HG03520 (cell line): Measurements from ENCODE around the gene OR4D1.

Experiments
- ATAC-seq: cut with Tn5 transposase; IDR thresholded peaks from one replicate; pipeline ENCODE4 v1.9.1; 2021; ENCODE audit warnings: mild to moderate bottlenecking, moderate library complexity; ENCODE audit not compliant: unreplicated experiment

OR4D1 gene

DNA sequence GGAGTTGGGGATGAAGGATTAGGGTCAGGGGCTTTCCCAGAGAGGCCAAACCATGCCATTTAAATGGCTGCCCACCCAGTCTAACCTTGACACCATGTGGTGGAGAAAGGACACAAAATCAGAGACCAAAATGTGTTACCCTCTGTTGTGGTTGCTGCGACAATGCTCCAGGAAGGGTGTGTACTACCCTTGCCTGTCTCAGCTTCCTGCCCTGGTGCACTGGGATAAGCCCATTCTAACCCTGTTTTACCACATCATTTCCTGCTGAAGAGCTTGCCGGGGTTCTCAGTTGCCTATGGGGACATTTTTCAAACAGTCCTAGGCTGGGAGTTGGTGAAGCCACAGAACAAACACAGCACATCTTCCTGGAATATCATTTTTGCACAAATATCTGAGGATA, 4.9 kb downstream of the OR4D1 start:
- ATAC-seq, result no peak

DNA sequence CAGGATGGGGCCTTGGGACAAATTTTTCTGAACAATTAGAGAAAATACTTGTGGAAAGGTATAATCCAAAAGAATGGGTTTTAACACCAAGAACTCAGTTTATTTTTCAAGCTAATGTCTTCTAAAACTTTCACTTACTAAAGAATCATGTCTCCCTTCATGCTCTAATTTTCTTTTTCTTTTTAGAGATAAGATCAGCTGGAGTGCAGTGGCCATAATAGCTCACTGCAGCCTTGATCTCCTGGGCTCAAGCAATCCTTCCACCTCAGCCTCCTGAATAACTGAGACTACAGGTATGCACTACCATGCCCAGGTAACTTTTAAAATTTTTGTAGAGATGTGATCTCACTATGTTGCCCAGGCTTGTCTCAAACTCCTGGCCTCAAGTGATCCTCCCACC, 5.5 kb downstream of the OR4D1 start:
- ATAC-seq, result no peak

DNA sequence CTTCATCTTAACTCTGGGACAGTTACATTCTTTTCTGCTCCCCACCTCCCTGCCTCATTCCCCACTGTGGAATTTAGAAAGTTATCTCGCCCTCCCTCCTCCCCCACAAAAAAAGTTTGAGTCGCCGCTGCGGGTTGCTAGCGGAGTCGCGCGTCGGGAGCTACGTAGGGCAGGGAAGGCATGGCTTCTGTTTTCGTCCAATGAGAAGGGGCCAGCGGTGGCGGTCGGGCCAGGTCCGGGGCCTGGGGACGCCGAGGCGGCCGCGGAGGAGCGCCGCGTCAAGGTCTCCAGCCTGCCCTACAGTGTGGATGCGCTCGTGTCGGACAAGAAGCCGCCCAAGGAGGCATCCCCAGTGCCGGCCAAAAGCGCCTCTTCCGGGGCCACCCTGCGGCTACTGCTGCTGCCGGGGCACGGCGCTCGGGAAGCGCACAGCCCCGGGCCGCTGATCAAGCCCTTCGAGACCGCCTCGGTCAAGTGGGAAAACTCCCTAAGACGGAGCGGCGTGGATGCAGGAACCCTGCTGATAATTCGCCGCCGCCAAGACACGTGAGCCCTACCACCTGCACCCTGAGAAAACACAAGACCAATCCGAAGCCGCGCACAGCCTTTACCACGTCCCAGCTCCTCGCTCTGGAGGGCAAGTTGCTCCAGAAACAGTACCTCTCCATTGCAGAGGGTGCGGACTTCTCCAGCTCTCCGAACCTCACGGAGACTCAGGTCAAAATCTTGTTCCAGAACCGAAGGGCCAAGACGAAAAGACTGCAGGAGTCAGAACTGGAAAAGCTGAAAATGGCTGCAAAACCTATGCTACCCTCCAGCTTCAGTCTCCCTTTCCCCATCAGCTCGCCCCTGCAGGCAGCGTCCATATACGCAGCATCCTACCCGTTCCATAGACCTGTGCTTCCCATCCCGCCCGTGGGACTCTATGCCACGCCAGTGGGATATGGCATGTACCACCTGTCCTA, 8.9 kb downstream of the OR4D1 start:
- ATAC-seq, result no peak

DNA sequence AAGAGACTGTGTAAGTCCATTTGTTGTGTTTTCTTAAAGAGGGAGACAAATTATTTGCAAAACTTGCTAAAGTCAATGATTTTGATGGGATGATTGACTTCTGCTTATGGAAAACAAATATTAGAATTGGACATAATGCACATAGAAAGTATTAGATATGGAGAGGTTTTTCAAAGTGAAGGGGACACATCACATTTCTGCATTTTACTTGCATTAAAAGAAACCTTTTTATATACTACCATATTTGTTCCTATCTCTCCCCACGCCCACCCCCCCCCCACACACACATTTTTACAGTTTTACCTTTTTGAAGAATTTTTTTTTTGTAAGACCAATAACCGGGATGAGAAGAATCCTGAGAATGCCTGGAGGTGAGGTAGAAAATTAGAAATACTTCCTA, 10.0 kb downstream of the OR4D1 start:
- no peak for ATAC-seq

DNA sequence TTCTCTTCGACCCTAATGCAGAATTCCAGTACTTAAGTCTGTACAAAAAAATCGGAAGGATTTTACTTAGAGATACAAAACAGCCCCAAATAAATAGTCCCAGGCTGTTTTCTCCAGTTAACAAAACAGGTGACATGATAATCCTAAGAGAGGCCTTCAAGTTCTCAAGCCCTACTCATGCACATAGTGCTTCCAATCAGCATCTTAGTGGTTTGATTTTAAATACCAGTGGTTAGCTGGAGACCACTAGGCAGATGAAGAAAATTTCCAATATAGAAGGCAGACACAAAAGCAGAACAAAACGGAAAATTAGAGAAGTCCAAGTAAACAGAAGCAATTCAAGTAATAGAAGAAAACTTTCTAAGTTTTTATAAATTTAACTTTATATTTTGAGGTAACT, 13.4 kb downstream of the OR4D1 start:
- no peak for ATAC-seq

DNA sequence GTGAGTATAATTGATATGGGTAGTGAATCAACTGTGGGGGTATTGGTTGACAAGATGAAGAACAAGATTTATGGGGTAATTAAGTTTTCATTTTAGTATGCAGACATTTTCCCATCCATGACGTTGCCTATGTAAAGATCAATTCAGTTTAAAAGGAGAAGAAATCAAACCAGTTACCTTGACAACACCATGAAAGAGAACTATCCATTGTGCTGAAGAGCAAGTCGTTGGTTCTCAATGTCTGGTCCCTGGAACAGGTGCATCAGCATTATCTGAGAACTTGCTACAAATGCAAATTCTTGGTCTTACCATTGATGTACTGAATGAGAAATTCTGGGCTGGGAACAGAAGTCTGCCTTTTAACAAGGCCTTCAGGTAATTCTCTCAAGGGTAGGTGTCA, 17.8 kb downstream of the OR4D1 start:
- no peak for ATAC-seq

DNA sequence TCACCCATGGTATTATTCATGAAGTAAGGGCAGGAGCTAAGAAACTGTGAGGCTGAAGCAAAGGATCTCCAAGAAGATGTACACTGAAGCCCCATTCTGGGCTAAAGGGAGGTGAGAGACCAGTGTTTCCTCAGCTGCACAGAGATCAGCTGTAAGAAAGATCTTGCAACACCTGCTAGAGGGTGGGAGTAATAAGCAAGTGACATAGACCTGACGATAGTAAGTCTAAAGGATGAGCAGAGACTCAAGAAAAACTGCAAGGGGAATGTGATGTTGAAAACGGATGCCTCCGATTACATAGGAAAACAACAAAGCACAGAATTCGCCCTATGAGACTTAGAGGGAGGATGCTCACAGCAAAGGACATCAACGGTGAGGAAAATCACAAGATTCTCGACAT, 18.5 kb downstream of the OR4D1 start, which contains the start of gene OR4D2:
Gene OR4D2 (plus strand): TSS at position 301 of the 400 bp plus-strand sequence. CDS start 2,674 bp downstream, outside the sequence.
- no peak for ATAC-seq

DNA sequence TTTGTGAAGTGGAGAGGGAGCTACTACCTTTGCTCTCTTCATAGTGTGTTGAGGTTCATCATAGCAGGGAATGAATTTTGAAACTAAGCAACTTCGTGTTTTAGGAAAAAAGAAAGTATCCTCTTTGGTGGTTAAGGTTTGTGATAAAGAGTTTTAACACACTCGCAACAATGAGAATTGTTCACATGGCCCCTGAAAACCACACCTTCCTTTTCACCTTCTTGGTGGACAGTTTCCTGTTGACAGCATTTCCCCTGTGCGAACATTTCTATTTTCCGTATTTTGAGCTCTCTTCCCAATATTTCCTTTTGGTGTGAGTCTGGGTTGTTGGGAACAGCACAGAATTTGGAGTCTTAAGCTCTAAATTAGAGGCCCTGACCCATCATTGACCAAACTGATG, 22.4 kb downstream of the OR4D1 start:
- ATAC-seq, result no peak

DNA sequence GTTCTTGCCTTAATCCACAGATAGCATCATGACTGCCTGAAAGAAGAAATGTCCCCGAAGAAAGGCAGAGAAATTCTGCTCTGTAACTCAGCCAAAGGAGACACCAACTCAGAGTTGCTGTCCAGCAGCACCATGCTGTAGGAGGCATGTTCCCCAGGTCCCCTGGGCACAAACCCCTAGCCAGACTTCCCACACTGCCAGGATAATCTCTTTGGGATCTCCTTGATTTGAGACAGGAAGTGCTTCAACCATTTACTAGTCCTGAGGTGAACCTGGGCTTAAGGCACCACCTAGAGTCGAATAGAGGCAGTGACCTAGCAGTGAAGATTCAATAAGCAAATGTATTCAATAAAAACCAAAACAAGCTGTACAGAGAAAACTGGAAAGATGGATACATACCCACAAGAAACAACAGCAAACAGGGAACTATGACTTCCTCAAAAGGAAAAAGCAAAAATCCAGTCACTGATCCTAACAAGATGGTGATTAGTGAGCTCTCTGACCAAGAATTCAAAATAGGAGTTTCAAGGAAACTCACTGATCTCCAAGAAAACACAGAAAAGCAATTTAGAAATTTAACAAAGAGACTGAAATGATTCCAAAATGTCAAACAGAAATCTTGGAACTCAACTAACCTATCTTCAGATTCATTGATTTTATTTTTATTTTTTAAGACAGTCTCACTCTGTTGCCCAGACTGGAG, 24.3 kb downstream of the OR4D1 start:
- no peak for ATAC-seq

DNA sequence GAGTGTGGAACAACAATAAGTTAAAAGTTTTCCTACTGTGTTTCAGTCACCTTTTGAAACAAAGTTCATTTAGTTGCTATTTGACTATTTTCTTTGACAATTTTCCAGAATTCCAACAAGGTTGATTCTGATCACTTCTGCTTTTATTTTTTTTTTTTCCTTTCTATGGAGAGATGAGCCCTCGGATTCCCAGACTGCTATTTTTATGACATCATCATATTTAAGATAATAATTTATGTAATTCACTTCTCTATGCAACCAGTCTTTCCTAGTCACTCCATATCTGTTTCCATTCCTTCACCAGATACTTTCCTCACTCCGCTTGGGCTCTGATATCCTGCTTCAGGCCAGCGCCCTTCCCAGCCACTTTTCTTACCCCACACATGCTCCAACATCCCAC, 26.7 kb downstream of the OR4D1 start:
- no peak for ATAC-seq

DNA sequence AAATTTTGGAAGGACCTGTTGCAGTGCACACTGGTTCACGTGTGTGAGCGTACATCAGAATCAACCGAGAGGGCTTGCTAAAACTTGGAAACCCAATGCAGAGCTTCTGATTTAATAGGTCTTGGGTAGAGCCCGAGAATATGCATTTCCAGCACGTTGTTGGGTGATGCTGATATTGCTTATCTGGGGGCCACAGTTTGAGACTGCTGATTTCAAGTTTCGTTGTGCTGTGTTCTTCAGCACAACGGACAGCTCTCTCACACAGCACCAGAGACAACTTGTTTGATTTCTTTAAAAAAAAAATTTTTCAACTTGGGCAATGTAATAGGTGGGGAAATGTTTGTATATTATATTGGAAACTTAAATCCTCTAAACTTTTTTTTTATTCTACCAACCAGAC, 28.0 kb downstream of the OR4D1 start:
- ATAC-seq, result no peak

DNA sequence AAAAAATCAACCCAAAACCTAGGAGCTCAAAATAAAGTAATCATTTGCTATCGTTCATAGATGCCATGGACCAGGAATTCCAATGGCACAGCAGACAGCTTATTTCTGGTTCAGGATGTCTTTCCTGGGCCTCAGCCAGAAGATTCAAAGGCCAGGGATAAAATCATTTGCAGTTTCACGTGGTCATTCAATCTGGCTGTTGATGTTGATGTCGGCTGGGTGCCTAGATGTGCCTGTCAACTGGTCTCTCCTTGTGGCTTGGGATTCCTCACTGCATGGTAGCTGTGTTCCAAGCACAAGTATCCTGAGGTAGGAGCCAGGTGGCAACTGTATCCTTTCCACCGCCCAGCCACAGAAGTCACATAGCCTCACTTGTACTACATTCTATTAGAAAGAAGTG, 33.6 kb downstream of the OR4D1 start:
- no peak for ATAC-seq

DNA sequence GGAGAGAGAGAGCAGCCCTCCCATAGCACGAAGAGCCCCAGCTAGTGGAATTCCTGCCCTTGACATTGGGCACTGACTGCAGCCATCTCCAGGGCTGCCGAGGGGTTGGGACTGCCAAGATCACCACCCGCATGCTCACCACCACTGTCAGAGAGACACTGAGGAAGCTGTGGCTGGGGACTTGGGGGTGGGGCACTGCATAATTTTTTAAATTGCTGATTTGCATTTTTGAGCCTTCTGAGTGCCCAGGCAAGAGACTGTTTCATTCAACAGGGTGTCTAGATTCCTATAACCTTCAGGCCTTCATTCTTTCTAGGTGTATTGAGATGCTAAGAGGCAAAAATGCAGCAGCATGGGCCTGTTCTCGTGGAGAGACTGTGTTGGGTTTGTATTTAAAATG, 35.3 kb downstream of the OR4D1 start:
- no peak for ATAC-seq

DNA sequence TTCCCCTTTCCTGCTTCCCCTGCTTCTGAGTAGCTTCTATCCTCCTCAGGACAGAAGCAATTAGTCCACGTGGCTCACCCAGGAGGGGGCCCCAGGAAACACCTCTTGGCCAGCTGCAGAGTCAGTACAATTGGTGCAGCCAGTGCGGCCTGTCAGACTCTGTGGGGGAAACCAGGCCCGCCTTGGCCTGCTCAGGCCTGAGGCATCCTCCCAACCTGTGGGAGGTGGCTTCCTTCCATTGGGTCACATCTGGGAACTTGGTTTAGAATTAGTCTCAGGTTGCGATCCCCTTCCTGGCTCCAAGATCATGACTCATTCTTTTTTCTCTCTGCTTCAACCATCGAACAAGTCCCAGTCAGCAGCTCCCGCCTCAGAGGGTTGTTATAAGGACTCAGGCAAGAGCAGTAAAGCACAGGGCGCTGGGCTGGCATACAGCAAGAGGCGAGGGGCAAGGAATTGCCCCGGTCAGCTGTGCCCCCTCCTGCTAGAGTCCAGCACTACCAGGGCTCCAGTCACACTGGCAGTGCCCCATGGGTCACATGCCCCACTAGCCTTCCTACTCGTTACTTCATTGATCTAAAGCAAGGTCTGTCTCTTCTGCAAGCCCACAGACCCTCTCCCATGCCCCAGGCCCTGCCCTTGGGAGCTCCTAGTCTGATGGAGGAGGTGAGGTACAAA, 36.3 kb downstream of the OR4D1 start:
- ATAC-seq, result no peak

DNA sequence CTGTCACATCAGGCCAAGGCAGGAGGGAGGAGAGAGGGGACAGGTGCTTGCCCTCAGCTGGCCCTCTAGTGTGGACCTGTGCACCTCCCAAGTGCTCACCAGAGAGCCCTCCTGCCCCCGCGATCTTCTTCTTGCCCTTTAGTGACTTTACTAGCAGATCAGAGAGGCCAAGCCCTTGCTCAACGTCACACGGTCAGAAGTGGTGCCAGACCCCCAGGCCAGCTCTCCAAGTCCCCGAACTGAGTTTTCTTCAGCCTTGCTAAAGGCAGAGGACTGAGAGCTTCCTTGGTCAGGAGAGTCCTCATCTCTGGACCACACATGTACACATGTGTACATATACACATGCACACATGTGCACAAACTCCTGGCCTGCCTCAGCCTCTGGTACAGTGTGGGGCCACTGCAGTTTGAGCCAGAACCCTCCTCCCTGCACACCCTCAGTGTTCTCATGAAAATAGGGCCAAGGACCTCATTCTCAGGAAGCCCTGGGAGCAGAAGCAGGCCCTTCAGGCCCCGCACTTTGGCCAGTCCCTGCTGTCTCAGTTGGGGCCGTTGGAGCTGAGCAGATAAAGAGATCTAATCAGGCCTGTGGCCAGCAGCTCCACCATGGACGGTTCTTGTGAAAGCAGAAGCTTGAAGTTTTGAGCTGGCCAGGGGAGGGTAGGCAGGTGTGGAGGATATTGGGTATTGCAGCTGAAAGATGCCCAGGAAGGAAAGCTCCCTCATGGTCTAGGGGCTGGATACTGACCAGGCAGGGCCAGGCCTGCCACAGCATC, 37.0 kb downstream of the OR4D1 start:
- no peak for ATAC-seq

DNA sequence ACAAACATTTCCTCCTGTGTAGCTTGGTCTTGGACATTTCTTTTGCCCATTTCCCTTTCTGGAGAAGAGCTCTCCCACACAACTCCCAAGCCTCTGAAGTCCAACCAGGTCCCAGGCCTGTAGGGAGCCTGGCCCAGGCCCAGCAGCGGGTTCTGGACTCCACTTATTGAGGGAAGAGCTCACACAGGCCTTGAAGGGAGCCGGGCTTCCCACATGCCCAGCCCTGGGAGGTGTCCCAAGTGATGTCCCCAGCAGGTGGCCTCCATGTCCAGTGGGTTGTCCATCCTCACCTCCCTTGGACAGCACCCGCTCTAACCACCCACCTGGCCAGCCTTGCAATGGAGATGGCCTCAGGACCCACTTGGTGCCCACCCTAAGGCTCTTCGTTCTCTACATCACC, 38.4 kb downstream of the OR4D1 start:
- no peak for ATAC-seq

DNA sequence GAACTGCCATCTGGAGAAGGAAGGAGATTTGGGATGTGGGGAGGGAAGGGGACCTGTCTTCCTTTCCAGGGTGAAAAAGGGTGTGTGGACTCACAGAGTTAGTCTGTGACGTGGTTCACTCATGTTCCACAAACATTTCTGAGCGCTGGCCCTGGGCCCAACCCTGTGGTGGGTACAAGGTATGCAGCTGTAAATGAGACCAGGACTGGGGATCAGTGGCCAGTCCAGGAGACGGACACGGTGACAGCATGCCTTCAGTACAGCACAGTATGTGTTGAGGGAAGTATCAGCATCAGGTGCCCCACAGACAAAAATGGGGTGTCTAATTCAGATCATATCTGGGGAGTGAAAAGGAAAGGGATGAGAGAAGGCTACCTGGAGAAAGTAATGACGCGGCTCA, 38.9 kb downstream of the OR4D1 start:
- ATAC-seq, result no peak

DNA sequence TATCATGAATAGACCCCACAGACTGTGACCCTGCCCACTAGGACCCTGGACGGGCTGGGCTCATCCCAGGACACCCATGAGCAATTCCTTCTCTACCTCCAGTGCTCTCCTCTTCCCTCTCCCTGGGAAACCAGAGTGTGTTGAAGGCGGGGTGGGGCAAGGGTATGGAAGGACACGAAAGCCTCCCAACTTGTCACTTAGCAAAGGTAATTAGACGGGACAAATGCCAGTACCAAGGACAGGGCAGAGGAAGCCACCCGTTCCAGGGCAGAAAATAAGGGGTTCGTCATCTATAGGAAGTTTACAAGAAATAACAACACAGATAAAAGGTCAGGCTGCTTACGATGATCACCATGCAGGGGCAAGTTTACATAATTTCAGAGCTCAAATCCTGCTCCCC, 39.5 kb downstream of the OR4D1 start:
- ATAC-seq, result no peak

DNA sequence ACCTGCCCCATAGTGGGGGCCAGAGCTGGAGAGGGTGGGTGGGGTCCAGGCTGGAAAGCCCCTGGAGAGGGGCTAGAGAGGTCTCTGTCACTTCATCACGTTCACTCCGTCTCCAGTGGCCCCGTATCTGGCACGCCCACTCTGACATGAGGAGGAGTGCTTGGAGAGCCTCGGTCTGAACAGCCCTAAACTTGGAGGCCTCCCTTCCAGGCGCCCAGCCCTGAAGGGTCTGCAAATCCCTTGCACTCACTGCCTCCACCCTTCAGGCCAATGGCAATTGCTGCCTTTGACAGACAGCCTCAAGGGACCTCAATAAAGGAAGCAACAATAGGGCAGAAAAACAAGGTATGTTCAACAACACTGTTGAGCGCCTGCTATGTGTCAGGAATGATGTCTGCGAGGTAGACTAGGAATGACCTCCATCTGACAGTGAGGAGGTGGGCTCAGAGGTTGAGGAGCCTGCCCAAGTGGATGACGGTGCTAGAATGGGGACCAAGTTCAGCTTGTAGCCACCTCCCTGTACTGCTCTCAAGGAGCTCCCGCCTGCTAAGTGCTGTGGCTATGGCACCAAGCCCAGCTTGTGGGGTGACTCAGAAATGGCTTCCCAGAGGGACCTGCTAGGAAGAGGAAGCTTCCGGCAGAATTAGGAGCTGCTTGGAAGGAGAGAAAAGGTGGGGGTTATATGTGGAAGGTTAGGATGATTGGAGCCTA, 41.4 kb downstream of the OR4D1 start:
- no peak for ATAC-seq

DNA sequence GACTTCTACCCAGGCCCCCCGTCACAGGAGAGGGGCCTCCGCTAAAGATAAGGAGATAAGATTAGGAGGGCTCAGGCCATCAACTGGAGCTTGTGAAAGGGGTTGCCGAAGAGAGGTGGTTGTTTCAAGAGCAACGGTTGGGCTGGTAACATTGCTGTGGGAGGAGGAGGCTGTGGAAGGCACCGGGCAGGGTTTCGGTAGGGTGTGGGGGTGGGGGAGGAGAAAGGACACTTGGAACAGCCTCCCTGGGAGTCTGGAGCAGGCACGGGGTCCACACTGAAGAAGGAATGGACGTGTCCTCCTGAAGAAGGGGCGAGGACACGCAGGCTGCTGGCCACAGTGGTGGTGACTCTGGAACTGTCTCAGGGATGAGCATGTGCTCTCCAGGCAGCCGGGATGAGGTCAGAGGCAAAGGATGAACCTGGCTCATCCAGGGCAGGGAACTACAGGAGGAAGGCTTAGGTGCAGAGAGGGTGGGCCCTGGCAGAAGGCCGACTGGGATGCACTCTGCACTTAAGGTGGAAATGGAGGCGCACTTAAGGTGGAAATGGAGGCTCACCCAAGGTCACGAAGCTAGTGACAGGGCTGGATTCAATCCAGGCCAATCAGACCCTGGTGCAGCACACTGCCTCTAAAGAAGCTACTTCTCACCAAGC, 43.2 kb downstream of the OR4D1 start:
- ATAC-seq, result no peak
